NCI-H460 (cell line): ENCODE measurements around the gene PFN1. TPM values are rescaled to one million over a fixed set of nuclear protein-coding genes. Genes with fewer than 3 reads are reported as not detected.

Source experiments
- DNase-seq: peaks from one replicate; pipeline ENCODE4 v3.0.0-alpha.2; 2016; ENCODE audit warnings: low read depth; ENCODE audit errors: extremely low read depth
- total RNA-seq: library from RNA; depleted of rRNA; stranded (reverse); fragments of >200 nt; shearing (Covaris generic); gene quantifications from 2 replicates; pipeline ENCODE4 v1.2.3, GENCODE V29; 2014

PFN1 gene
- total RNA-seq, 1 experiment from 2014 or later = 960 TPM

GRCh38 chr17:4968486-4969046 lies 20.2 kb upstream of the PFN1 start:
- DNase-seq = no peak

- peak; percentile 94 for DNase-seq
These were observed 19.5 kb upstream of the PFN1 start, which contains the start of gene SPAG7 for GRCh38 chr17:4967539-4968485. TSS of gene SPAG7 (minus strand) at chr17:4967817. CDS start at chr17:4967804, 13 bp downstream.

GRCh38 chr17:4966844-4967538 lies 18.7 kb upstream of the PFN1 start:
- DNase-seq = peak; percentile 99

GRCh38 chr17:4965311-4965986 lies 17.1 kb upstream of the PFN1 start:
- DNase-seq = no peak

- no peak for DNase-seq
These were observed 12.1 kb upstream of the PFN1 start for GRCh38 chr17:4960279-4960922.

GRCh38 chr17:4959261-4959965 lies 11.1 kb upstream of the PFN1 start:
- no peak for DNase-seq

GRCh38 chr17:4958102-4958501 lies 9.8 kb upstream of the PFN1 start:
- no peak for DNase-seq

- DNase-seq = no peak
These were observed 8.2 kb upstream of the PFN1 start for GRCh38 chr17:4956493-4957061.

- DNase-seq = no peak
These were observed 6.8 kb upstream of the PFN1 start for GRCh38 chr17:4955091-4955490.

- no peak for DNase-seq
These were observed 5.2 kb upstream of the PFN1 start for GRCh38 chr17:4953451-4953961.

GRCh38 chr17:4951486-4951885 lies 3.2 kb upstream of the PFN1 start:
- DNase-seq = no peak

GRCh38 chr17:4950746-4951204 lies 2.4 kb upstream of the PFN1 start, which contains the start of gene ENO3:
TSS of gene ENO3 (plus strand) at chr17:4951119. CDS start at chr17:4951830, 711 bp downstream.
- no peak for DNase-seq

GRCh38 chr17:4950075-4950745 lies 1.9 kb upstream of the PFN1 start:
- DNase-seq = no peak

- peak; percentile 68 for DNase-seq
These were observed 1.2 kb upstream of the PFN1 start for GRCh38 chr17:4949321-4950074.

GRCh38 chr17:4948931-4949320 lies 596 bp upstream of the PFN1 start:
- DNase-seq = peak; percentile 87

- no peak for DNase-seq
These were observed 742 bp downstream of the PFN1 start for GRCh38 chr17:4947411-4948165.

GRCh38 chr17:4947010-4947410 lies 1.3 kb downstream of the PFN1 start:
- DNase-seq = no peak
